SU-DHL-6 (cell line): ENCODE results near the gene FGF19.

Experiments
- EZH2phosphoT487 ChIP-seq: fragments of 200-600 bp; sonication (generic), shearing (Covaris generic); conservative IDR thresholded peaks from 2 replicates; pipeline ENCODE4 v1.6.1; 2018; ENCODE audit warnings: mild to moderate bottlenecking, antibody characterized with exemption, low read length, moderate library complexity, mixed read lengths
- TF ChIP-seq, protein P1 (sequence below): fragments of 200-600 bp; sonication (generic); IDR thresholded peaks from one replicate; pipeline ENCODE4 v1.5.1; 2017; ENCODE audit warnings: antibody characterized with exemption, mild to moderate bottlenecking, low read length, moderate library complexity; ENCODE audit not compliant: insufficient read depth, poor library complexity, severe bottlenecking

DNA sequence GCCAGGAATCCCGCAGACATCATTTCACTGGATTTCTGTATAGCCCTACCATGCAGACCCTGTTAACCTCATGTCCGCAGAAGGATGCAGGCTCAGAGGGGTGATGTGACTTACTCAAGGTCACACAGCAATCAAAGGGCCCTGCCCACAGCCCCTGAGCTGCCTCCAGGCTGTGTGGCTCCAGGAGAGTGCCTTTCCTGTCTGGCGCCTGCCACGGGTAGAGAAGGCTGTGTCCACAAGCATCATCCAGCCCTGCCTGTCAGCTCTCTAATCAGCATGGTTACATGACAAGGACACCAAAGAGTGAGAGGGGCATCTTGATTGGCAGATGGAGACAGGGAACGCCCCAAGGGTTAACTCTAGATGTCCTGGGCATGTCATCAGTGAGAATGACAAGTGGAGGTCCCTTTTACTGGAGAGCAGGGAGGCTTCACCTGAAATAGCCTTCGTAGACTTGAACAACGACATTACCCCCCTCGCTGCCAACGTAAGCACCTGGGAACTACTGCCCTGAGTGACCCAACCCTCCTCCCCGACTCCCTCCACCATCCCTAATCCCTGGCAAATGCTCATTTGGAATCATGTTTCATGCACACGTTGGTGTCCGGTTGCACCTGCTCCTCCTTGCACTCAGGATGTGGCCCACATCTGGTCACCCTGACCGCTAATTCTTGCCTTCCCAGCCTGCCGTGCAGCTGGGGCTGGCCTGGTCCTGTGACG is 6.9 kb downstream of the FGF19 start:
- TF ChIP-seq, protein P1, sequence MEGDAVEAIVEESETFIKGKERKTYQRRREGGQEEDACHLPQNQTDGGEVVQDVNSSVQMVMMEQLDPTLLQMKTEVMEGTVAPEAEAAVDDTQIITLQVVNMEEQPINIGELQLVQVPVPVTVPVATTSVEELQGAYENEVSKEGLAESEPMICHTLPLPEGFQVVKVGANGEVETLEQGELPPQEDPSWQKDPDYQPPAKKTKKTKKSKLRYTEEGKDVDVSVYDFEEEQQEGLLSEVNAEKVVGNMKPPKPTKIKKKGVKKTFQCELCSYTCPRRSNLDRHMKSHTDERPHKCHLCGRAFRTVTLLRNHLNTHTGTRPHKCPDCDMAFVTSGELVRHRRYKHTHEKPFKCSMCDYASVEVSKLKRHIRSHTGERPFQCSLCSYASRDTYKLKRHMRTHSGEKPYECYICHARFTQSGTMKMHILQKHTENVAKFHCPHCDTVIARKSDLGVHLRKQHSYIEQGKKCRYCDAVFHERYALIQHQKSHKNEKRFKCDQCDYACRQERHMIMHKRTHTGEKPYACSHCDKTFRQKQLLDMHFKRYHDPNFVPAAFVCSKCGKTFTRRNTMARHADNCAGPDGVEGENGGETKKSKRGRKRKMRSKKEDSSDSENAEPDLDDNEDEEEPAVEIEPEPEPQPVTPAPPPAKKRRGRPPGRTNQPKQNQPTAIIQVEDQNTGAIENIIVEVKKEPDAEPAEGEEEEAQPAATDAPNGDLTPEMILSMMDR, result no peak
- no peak for TF ChIP-seq EZH2phosphoT487
